ENCODE results near the gene MDH1. TPM values are rescaled to one million over a fixed set of nuclear protein-coding genes. Genes with fewer than 3 reads are reported as not detected.
"Not testable (repeated sequence)": the region's sequence is repeated elsewhere in the genome, so short reads cannot be mapped to it uniquely, and the experiment has no call there.

The MDH1 gene
- total and polyA plus RNA-seq, 2 experiments from 2014 or later, result 158 to 278 TPM

DNA sequence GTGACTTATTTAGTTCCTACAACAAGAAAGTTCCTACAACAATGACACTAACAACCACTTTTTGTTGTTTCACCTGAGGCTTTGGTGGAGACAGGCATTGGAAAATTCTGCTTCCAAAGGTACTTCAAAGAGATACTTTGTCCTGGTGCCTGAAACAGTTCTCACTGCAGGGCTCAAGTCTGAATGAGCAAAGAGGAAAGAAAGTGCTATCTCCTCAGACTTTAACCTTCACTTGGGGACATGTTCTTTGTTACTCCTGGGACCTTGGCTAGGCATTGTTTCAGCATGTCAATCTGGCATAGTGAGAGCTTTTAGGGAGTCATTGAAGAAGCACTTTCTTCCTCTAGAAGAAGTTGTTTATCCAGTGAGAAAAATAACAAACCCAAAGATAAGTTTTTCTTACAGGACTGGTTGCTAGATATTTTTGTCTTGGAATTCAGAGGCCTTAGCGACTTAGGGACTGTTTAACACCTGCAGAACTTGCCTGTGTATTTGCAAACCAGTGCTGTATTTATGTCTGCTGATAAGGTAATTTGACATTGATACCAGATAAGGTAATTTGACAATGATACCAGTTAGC lies 12.2 kb downstream of the MDH1 start:
- H3K36me3 ChIP-seq (ENCODE audit: low read depth), result peaks cover 56% of the 10 kb centered on the region

DNA sequence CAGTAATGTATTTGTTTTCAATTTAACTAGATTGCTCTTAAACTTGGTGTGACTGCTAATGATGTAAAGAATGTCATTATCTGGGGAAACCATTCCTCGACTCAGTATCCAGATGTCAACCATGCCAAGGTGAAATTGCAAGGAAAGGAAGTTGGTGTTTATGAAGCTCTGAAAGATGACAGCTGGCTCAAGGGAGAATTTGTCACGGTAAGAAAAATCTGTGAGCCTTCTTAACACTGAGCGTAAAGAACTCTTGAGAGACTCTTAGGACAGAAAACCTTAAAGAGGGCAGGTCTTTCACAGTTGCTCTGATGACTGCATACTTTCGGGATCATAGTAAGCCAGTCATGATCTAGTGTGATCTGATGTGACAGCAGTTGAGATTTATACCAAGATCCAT lies 15.9 kb downstream of the MDH1 start:
- H3K4me1 ChIP-seq (ENCODE audit: insufficient read depth), result no peaks in the 10 kb centered on the region
- no peak overlapping the region for H3K4me3 ChIP-seq
- H3K4me2 ChIP-seq (ENCODE audit: unreplicated experiment), result no peak overlapping the region
- 96% methylated on average over 4 of the region's 4 CpGs for WGBS, 2 experiments (ENCODE audit: low coverage in 1 of 2, low lambda C conversion rate in 2 of 2, missing lambda C conversion rate in 2 of 2)
- H3K9me2 ChIP-seq (ENCODE audit: insufficient read depth), result no peaks in the 10 kb centered on the region
- H4K20me1 ChIP-seq (ENCODE audit: insufficient read depth), result no peaks in the 10 kb centered on the region
- H2AFZ ChIP-seq, result no peak overlapping the region
- H3K9ac ChIP-seq, result no peak overlapping the region
- in situ Hi-C loops (cut with MboI), result no loop called here
- TF ChIP-seq EZH2phosphoT487 (IDR thresholded peaks at IDR 0.05; ENCODE audit: insufficient read depth, low read depth) (no peak), EZH2 (IDR thresholded peaks at IDR 0.05; ENCODE audit: insufficient read depth, poor library complexity, severe bottlenecking) (no peak)
- no peaks in the 10 kb centered on the region for H3F3A ChIP-seq (ENCODE audit: insufficient read depth)
- H3K27ac ChIP-seq, result no peak overlapping the region
- DNase-seq, result no peak
- H3K27me3 ChIP-seq (replicated peaks; ENCODE audit: insufficient read depth), result no peaks in the 10 kb centered on the region
- H3K79me2 ChIP-seq (ENCODE audit: insufficient read depth), result no peaks in the 10 kb centered on the region
- peaks cover 55% of the 10 kb centered on the region for H3K36me3 ChIP-seq (ENCODE audit: low read depth)
- no peaks in the 10 kb centered on the region for H3K9me3 ChIP-seq (ENCODE audit: low read depth)

More for the DNA sequence above, 12.2 kb downstream of the MDH1 start:
- Histone ChIP-seq H3K4me3 (no peak overlapping the region), H3K9me2 (ENCODE audit: insufficient read depth) (no peaks in the 10 kb centered on the region), H3K79me2 (ENCODE audit: insufficient read depth) (peaks cover 13% of the 10 kb centered on the region; the same call in 1 of the 2 replicates), H4K20me1 (ENCODE audit: insufficient read depth) (no peaks in the 10 kb centered on the region), H3K27me3 (replicated peaks; ENCODE audit: insufficient read depth) (no peaks in the 10 kb centered on the region), H3K9ac (no peak overlapping the region), H3F3A (ENCODE audit: insufficient read depth) (no peaks in the 10 kb centered on the region), H3K4me2 (ENCODE audit: unreplicated experiment) (no peak overlapping the region), H3K9me3 (ENCODE audit: low read depth) (no peaks in the 10 kb centered on the region), H3K4me1 (ENCODE audit: insufficient read depth) (no peaks in the 10 kb centered on the region), H2AFZ (no peak overlapping the region), H3K27ac (no peak overlapping the region)
- WGBS, 2 experiments (ENCODE audit: low coverage in 1 of 2, low lambda C conversion rate in 2 of 2, missing lambda C conversion rate in 2 of 2), result 100% methylated on average over 1 of the region's 1 CpG
- TF ChIP-seq EZH2 (IDR thresholded peaks at IDR 0.05; ENCODE audit: insufficient read depth, poor library complexity, severe bottlenecking) (no peak), EZH2phosphoT487 (IDR thresholded peaks at IDR 0.05; ENCODE audit: insufficient read depth, low read depth) (no peak)
- in situ Hi-C loops (cut with MboI), result no loop called here
- no peak for DNase-seq

DNA sequence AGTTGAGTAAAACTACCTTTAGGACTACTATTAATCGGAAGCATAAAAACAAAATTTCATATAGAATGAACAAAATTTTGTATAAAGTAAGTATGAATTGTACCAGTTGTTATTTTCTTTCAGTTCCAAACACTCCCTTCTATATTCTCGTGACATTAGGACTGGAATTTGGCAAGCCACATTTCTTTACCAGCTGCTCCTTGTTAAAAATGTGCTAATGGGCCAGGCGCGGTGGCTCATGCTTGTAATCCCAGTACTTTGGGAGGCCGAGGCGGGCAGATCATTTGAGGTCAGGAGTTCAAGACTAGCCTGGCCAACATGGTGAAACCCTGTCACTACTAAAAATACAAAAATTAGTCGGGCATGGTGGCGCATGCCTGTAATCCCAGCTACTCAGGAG lies 20.1 kb downstream of the MDH1 start:
- H3K4me1 ChIP-seq (ENCODE audit: insufficient read depth); H2AFZ ChIP-seq; H3K9me2 ChIP-seq (ENCODE audit: insufficient read depth); H3K79me2 ChIP-seq (ENCODE audit: insufficient read depth); H3K4me3 ChIP-seq; H3K9me3 ChIP-seq (ENCODE audit: low read depth); H3K27me3 ChIP-seq (replicated peaks; ENCODE audit: insufficient read depth); H3K4me2 ChIP-seq (ENCODE audit: unreplicated experiment); in situ Hi-C loops (cut with MboI); H3K27ac ChIP-seq; H4K20me1 ChIP-seq (ENCODE audit: insufficient read depth); H3K9ac ChIP-seq; H3F3A ChIP-seq (ENCODE audit: insufficient read depth): not testable (repeated sequence)
- H3K36me3 ChIP-seq (ENCODE audit: low read depth), result peaks cover 30% of the 10 kb centered on the region
- WGBS, 2 experiments (ENCODE audit: low coverage in 1 of 2, low lambda C conversion rate in 2 of 2, missing lambda C conversion rate in 2 of 2), result 26 to 31% methylated on average over 8 of the region's 8 CpGs
- DNase-seq, result peak; percentile 58

DNA sequence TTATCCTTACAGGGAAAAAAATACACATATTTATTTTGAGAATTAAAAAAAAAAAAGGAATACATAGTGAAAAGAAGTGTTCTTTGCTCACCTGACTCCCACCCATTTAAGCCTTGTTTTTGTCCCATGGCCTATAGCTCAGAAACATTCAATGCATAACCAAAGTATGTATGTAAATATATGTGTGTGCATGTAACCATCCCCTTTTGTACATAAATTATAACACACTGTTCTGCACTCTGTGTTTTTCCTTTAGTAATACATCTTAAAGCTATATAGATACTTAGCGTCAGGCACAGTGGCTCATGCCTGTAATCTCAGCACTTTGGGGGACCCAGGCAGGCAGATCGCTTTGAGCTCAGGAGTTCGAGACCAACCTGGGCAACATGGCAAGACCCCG lies 21.8 kb downstream of the MDH1 start:
- Histone ChIP-seq H3K4me3 (no peak overlapping the region), H3K27ac (no peak overlapping the region), H3K9me2 (ENCODE audit: insufficient read depth) (no peaks in the 10 kb centered on the region), H3K4me1 (ENCODE audit: insufficient read depth) (peaks cover 19% of the 10 kb centered on the region), H3K79me2 (ENCODE audit: insufficient read depth) (no peaks in the 10 kb centered on the region), H3K9ac (no peak overlapping the region), H3F3A (ENCODE audit: insufficient read depth) (peaks cover 14% of the 10 kb centered on the region; the same call in 1 of the 2 replicates), H2AFZ (no peak overlapping the region), H3K4me2 (ENCODE audit: unreplicated experiment) (no peak overlapping the region), H3K36me3 (ENCODE audit: low read depth) (peaks cover 15% of the 10 kb centered on the region), H3K27me3 (replicated peaks; ENCODE audit: insufficient read depth) (no peaks in the 10 kb centered on the region), H3K9me3 (ENCODE audit: low read depth) (no peaks in the 10 kb centered on the region), H4K20me1 (ENCODE audit: insufficient read depth) (no peaks in the 10 kb centered on the region)
- DNase-seq, result no peak
- in situ Hi-C loops (cut with MboI), result no loop called here
- TF ChIP-seq EZH2phosphoT487 (IDR thresholded peaks at IDR 0.05; ENCODE audit: insufficient read depth, low read depth) (no peak), EZH2 (IDR thresholded peaks at IDR 0.05; ENCODE audit: insufficient read depth, poor library complexity, severe bottlenecking) (no peak)
- 87 to 89% methylated on average over 4 of the region's 4 CpGs for WGBS, 2 experiments (ENCODE audit: low coverage in 1 of 2, low lambda C conversion rate in 2 of 2, missing lambda C conversion rate in 2 of 2)

DNA sequence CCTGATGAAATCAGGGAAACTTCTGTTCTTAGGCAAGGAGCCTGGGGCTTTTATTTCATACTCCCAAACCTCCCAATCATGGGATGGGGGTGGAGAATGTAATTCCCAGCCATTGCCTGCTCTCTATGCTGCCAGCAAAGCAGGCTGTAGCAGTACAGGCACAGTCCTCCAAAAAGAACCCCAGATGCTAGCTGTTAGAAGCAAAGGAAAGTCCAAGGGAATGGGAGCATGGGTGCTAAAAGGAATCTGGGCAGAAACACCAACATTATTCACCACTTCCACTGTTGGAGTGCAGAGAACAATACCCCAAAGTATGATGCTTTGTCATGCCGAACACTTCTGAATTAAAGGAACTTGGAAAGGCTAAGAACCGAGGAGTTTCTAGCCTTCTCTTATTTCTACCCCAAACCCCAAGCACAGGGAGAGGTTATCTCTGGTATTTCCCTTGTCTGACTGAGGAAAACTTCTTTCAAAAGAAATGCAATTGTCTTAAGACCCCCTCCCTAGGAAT lies 24.7 kb downstream of the MDH1 start:
- no peaks in the 10 kb centered on the region for H3K79me2 ChIP-seq (ENCODE audit: insufficient read depth)
- WGBS, 2 experiments (ENCODE audit: low coverage in 1 of 2, low lambda C conversion rate in 2 of 2, missing lambda C conversion rate in 2 of 2), result 76 to 81% methylated on average over 2 of the region's 2 CpGs
- no peak overlapping the region for H3K9ac ChIP-seq
- H3K4me1 ChIP-seq (ENCODE audit: insufficient read depth), result peaks cover 19% of the 10 kb centered on the region
- H3K9me3 ChIP-seq (ENCODE audit: low read depth), result no peaks in the 10 kb centered on the region
- H2AFZ ChIP-seq, result no peak overlapping the region
- DNase-seq, result peak; percentile 2
- in situ Hi-C loops (cut with MboI), result no loop called here
- H3F3A ChIP-seq (ENCODE audit: insufficient read depth), result peaks cover 14% of the 10 kb centered on the region; the same call in 1 of the 2 replicates
- H3K9me2 ChIP-seq (ENCODE audit: insufficient read depth), result no peaks in the 10 kb centered on the region
- no peaks in the 10 kb centered on the region for H4K20me1 ChIP-seq (ENCODE audit: insufficient read depth)
- H3K27ac ChIP-seq, result no peak overlapping the region
- TF ChIP-seq EZH2 (IDR thresholded peaks at IDR 0.05; ENCODE audit: insufficient read depth, poor library complexity, severe bottlenecking), result no peak
- no peak for TF ChIP-seq EZH2phosphoT487 (IDR thresholded peaks at IDR 0.05; ENCODE audit: insufficient read depth, low read depth)
- H3K4me3 ChIP-seq, result no peak overlapping the region
- H3K27me3 ChIP-seq (replicated peaks; ENCODE audit: insufficient read depth), result no peaks in the 10 kb centered on the region
- no peak overlapping the region for H3K4me2 ChIP-seq (ENCODE audit: unreplicated experiment)
- H3K36me3 ChIP-seq (ENCODE audit: low read depth), result no peaks in the 10 kb centered on the region
